Muscle of arm (tissue), 14 donors: ENCODE data around the gene AFF2. TPM values are rescaled to one million over a fixed set of nuclear protein-coding genes. Genes with fewer than 3 reads are reported as not detected.

Source experiments
- DNase-seq: peaks from one replicate; pipeline ENCODE4 v3.0.0-alpha.2; 2013
- long read RNA-seq, 11 donors: transcript quantifications; one replicate each; lab custom pipeline, GENCODE V29; 2026
- polyA plus RNA-seq, 12 donors: library from polyadenylated mRNA; unstranded; fragments of 120-200 nt; gene quantifications; one replicate each; pipeline ENCODE4 v1.2.1, GENCODE V29; 2013; ENCODE audit not compliant: insufficient read length in 12 of 12

The AFF2 gene
- 1 to 10 TPM in 6 of 12 donors, under 1 TPM in 4, not detected in 2; 0.91 to 5.1 (median 1.1) TPM for polyA plus RNA-seq
- long read RNA-seq, donor 1: 0 reads
- long read RNA-seq, donor 2: 0 reads
- long read RNA-seq, donor 3: 0 reads
- long read RNA-seq, donor 4: 0 reads
- long read RNA-seq, donor 5: 0 reads
- long read RNA-seq, donor 6: 0 reads
- long read RNA-seq, donor 7: 0 reads
- long read RNA-seq, donor 8: 0 reads
- long read RNA-seq, donor 9: 0 reads
- long read RNA-seq, donor 10: 0 reads
- long read RNA-seq, donor 11: 0 reads

- DNase-seq: no peak
Observed at GRCh38 chrX:148500423-148501385, at the start of gene AFF2. AFF2 (plus strand) TSS chrX:148500617; CDS start chrX:148501098, 481 bp downstream.

- DNase-seq: no peak
Observed at GRCh38 chrX:148457279-148457678, 43.1 kb upstream of the AFF2 start.

GRCh38 chrX:148459343-148459742 lies 41.1 kb upstream of the AFF2 start:
- no peak for DNase-seq

DNA sequence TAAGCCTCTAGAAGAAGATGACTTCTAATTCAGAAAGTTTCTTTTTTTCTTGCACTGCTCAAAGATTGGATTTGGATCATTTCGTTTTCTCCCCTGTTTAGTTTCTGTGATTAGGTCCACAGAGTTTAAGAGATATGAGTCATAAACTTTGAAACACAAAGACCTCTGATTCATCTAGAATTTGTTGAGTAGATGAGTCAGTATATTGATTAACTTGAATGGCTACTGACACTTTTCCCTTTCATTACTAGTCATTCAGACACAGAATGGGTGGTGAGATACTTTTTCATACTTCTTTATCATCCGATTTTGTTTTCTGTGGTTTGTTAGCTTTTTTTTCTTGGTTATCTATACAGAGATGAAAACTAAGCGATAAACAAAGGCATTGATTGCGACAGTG lies 34.1 kb upstream of the AFF2 start:
- no peak for DNase-seq

- no peak for DNase-seq
Observed at GRCh38 chrX:148470324-148470723, 30.1 kb upstream of the AFF2 start.

DNA sequence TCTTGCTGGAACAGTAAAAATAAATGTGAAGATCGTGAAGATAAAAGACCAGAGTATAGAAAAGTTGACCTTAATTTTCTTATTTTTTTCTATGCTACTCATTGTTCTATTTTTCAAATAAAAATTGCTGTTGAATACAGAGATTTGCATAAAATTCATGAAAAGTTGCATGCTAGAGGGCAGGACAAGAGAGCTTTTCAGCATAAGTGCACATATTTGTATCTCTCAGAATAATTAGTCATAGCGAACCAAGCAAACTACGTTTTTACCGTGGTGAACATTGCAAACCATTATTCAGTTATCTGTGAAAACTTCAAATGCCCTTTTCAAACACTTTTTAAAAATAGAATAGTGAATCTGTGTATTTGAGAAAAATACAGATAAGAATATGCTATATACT lies 26.4 kb upstream of the AFF2 start:
- no peak for DNase-seq

- DNase-seq: no peak
Observed at GRCh38 chrX:148492057-148492456, 8.4 kb upstream of the AFF2 start.

- DNase-seq: no peak
Observed at GRCh38 chrX:148495176-148495575, 5.2 kb upstream of the AFF2 start.

- no peak for DNase-seq
Observed at GRCh38 chrX:148498067-148498466, 2.4 kb upstream of the AFF2 start.

DNA sequence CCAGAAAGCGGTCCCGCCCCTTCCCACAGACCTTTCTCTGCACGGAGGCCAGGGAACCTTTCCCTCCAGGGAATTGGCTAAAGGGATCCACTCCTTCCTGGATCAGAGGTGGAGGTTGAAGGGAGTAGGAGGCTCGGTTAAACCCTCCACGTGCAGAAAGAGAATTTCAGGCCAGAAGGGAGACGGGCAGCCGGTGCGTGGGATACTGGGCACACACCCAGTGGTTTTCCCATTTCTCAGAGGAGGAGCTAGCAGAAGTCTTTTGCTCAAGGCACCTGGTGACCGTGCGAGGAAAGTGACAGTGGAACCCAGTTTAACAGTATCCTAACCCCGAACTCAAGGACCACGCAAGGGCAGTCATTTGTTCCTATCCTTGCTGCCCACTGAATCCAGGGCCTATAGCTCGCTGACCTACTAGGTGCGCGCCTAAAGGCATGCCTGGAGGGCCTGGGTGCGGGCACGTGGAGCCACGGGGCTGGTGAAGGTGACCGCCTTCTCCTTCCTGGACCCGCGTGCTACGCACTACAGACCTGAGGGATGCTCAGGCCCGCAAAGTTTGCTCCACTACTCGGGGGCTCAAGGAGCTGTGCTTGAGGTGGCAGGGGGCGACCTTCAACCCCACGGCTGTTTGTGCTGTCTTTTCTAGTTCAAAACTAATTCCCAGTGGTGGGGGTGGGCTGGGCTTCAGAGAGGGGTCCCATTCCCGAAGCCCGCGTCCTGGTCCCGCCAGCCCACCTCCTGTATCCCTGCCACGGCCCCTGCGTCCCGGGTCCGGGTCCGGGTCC lies 587 bp upstream of the AFF2 start:
- DNase-seq: no peak

- DNase-seq: no peak
Observed at GRCh38 chrX:148501386-148502066, 1.1 kb downstream of the AFF2 start.

DNA sequence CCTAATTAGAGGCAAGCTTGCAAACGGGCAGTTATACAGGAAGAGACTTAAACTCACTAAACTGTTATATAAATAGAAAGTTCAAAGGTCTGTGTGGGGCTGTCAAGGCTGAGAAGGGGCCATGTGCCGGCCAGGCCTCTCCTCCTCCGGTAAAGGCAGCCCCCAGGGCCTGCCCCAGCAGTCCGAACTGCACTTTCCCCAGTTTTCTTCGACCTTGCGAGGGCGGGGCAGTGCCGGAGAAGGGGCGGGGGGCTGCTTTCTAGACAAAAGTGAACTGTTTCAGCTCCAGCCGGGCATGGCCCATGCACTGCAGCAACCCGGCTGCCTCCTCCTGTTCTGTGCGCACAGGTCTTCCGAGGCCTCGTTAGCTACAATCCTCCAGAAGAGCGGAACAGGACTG lies 4.1 kb downstream of the AFF2 start:
- DNase-seq: no peak

- DNase-seq: no peak
Observed at GRCh38 chrX:148507418-148507817, 7.0 kb downstream of the AFF2 start.

DNA sequence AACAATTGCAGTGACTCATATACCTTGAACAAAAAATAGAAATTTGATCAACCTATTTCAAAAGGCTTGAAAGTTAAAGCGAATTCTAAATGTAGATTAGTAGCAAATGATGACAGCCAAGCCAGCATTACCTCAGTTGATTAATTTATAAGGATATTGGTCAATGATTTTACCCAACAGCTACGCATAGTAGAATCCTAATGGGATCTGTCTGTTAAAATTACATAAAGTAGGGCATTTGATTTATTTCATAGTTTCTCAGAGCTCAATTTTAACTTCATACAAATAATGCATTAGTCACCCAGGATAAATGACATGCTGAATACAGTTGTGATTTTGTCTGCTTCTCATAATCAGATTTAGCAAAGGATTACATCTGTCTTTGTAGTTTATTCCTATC lies 12.0 kb downstream of the AFF2 start:
- no peak for DNase-seq

DNA sequence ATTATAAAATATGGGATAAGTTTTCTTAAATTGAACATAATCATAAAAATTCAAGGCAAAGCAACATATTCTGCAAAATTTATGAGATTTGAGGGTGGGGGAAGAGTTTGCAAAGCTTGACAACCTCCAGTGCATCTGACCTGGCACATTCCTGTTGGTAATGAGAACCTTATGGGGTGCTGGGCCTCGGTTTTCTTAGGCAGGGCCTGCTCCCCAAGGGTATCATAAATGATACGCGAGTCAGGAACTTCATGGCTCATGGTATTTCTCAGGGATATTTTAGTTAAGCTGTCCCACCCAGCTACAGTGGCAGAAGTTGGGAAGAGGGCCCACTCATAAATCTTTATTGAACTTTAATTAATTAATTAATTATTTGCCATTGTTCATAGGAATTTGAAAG lies 13.2 kb downstream of the AFF2 start:
- DNase-seq: no peak

- no peak for DNase-seq
Observed at GRCh38 chrX:148517176-148517575, 16.8 kb downstream of the AFF2 start.

GRCh38 chrX:148522006-148522405 lies 21.6 kb downstream of the AFF2 start:
- DNase-seq: no peak

GRCh38 chrX:148523303-148524080 lies 23.1 kb downstream of the AFF2 start:
- DNase-seq: no peak

GRCh38 chrX:148530464-148531077 lies 30.2 kb downstream of the AFF2 start:
- no peak for DNase-seq

DNA sequence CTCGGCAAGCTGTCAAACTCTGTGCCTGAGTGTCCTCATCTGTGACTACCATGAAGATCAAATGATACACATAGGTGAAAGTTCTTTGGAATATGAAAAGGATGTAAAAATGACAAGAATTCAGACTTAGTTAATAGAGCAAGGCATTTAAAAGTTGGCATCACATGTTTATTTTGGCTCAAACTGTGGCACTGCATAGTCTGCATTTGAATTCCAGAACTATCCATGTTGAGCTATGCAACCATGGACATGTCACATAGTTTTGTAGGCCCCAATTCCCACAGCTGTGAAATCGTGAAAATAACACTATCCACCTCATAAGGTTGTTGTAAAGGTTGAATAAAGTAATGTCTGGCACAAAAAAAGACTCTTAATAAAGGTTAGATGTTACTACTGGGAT lies 33.9 kb downstream of the AFF2 start:
- no peak for DNase-seq
